ENCODE measurements around the gene UNC13A. TPM values are rescaled to one million over a fixed set of nuclear protein-coding genes. Genes with fewer than 3 reads are reported as not detected.
"Not testable (repeated sequence)": the region's sequence is repeated elsewhere in the genome, so short reads cannot be mapped to it uniquely, and the experiment has no call there.

UNC13A gene
- polyA plus RNA-seq, 1 donor: 0.10 TPM

DNA sequence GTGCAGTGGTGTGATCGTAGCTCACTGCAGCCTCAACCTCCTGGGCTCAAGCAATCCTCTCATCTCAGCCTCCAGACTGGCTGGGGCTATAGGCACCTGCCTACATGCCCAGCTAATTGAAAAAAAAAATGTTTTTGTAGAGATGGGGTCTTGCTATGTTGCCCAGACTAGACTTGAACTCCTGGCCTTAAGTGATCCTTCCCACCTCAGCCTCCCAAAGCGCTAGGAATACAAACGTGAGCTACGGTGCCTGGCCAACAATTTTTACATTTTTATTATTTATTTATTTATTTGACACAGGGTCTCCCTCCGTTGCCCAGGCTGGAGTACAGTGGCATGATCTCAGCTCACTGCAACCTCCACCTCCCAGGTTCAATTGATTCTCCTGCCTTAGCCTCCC lies 117.9 kb downstream of the UNC13A start:
- not testable (repeated sequence) for DNase-seq (ENCODE audit: low read depth)

DNA sequence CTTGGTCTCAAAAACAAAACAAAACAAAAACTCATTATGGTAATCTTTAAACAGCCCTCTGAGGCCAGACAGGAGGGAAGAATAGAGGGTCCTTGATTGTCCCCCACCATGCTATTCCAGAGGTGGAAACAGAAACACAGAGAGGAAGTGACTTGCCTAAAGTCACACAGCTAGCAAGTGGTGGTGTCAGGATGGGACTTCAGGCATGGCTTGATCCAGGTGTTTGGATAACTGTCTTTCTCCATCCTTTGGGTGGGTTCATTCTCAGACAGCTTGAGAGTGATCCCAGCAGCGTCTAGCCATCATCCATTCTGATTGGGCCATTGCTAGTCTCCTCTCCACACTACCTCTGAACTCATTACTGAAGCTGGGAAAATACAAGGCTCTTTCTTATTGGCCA lies 120.2 kb downstream of the UNC13A start:
- no peak for DNase-seq (ENCODE audit: low read depth)

DNA sequence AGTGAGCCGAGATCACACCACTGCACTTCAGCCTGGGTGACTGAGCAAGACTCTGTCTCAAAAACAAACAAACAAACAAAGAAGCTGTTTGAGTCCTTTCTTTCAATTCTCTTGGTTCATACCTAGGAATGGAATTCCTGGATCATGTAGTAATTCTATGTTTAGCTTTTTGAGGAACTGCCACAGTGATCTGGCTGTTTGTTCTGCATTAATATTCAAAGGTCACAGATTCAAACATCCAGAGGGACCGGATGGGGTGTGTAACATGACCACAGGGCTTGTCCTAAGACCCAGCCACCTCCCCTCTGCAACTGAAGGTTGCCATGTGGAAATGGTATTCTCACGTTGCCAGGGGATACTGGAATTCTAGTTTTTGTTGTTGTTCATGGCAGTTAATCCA lies 122.5 kb downstream of the UNC13A start:
- no peak for DNase-seq (ENCODE audit: low read depth)

DNA sequence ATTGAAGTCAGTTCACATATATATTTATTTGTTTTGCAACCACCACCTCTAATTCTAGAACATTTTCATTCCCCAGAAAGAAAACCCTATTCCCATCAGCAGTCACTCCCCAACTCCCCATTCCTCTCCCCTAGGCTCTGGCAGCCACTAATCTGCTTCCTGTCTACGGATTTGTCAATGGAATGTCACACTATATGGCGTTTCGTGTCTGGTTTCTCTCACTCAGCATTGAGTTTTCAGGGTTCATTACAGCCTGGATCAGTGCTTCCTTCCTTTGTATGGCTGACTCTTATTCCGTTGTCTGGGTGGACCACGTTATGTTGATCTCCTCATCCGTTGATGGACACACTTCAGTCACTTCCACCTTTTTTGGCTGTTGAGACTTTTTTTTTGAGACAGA lies 123.4 kb downstream of the UNC13A start:
- DNase-seq (ENCODE audit: low read depth): no peak

DNA sequence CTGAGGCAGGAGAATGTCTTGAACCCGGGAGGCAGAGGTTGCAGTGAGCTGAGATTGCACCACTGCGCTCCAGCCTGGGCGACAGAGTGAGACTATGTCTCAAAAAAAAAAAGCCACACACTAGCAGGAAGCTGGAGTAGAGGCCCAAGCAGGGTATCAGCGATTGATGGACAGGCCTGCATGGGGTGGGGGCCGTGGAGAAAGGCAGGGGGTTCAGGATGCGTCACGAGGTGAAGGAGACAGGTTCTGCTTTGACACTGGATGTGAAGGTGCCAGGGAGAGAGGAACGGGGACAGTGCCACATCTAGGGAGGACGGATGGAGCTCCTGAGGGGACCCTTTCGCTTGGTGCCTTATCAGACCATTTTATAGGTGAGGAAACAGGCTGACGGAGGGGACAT lies 125.6 kb downstream of the UNC13A start:
- DNase-seq (ENCODE audit: low read depth): no peak

DNA sequence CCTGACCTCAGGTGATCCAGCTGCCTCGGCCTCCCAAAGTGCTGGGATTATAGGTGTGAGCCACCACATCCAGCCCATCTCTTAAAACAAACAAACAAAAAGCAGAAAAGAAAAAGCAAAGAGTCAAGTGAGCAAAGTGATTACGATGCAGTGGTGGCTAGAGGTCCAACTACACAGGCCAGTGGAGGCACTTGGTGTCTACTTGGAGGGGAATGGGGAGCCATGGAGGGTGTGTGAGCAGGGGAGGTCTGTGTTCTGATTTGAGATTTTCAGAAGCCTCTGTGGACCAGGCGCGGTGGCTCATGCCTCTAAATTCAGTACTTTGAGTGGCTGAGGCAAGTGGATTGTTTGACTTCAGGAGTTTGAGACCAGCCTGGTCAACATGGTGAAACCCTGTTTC lies 126.1 kb downstream of the UNC13A start:
- no peak for DNase-seq (ENCODE audit: low read depth)

DNA sequence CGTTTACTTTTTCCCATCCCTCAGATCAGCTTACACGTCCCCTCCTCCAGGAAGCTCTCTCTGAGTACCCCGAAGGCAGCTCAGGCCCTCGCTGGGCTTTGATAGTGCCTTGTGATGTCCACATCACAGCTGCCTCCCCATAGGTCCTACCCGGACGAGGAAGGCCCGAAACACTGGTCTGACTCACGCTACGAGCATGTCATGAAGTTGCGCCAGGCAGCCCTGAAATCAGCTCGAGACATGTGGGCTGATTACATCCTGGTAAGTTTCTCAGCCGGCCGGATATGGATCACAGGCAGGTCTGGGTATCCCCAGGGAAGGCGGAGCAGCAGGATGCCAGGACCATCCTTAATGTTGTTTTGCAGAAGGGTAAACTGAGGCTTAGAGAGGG lies 128.0 kb downstream of the UNC13A start:
- no peak for DNase-seq (ENCODE audit: low read depth)

DNA sequence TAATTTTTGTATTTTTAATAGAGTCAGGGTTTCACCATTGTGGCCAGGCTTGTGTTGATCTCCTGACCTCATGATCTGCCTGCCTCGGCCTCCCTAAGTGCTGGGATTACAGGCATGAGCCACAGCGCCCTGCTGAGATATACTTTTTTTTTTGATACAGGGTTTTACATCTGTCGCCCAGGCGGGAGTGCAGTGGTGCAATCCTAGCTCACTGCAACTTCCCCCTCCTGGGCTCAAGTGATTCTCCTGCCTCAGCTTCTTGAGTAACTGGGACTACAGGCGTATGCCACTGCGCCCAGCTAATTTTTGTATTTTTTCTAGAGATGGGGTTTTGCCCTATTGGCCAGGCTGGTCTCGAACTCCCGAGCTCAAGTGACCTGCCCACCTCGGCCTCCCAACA lies 130.7 kb downstream of the UNC13A start:
- no peak for DNase-seq (ENCODE audit: low read depth)

DNA sequence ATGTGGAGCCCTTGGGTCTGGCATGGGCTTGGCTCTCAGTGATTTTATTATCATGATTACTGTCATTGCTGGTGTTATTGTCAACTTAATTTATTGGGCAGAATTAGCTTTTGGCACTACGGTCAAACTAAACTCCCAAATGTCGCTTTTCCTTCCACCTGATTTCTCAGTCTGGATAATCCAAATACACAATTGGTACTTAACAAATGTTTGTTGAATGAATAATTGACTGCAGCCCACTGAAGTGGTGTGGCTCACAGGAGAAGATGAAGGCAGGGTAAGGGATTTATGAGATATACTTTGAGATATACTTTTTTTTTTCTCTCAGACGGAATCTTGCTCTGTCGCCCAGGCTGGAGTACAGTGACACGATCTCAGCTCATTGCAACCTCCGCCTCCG lies 131.2 kb downstream of the UNC13A start:
- no peak for DNase-seq (ENCODE audit: low read depth)

DNA sequence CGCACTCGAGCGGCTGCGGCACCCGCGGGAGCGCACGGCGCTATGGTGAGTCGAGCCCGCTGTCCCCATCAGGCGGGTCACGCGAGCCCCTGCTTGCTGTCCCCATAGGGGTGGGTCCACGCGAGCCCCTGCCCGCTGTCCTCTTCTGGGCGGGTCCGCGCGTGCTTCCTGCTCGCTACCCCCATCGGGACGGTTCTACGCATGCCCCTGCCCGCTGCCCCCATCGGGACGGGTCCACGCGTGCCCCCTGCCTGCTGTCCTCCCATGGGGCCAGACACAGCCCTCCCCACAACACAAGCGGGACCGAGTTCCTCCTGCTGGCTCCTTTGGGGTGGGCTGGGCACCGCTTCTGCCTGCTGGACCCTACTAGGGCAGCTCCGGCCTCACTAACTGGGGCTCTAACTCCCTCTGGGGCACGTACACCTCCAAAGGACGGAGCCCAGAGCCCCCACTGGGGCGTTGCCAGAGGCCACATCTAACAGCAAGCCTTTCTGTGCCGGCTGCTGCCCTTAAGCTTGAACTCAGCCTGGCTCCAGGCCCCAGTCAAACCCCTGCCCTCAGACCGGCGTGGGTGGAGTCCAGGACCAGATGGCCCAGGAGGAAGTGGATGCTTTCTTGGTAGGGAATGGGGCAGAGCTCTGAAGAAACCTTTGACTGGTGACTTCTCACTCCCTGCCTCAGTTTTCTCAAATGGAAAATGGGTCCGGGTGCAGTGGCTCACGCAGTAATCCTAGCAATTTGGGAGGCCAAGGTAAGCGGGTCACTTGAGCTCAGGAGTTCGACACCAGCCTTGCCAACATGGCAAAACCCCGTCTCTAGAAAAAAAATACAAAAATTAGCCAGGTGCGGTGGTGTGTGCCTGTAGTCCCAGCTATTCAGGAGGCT lies 132.0 kb downstream of the UNC13A start:
- DNase-seq (ENCODE audit: low read depth): no peak

DNA sequence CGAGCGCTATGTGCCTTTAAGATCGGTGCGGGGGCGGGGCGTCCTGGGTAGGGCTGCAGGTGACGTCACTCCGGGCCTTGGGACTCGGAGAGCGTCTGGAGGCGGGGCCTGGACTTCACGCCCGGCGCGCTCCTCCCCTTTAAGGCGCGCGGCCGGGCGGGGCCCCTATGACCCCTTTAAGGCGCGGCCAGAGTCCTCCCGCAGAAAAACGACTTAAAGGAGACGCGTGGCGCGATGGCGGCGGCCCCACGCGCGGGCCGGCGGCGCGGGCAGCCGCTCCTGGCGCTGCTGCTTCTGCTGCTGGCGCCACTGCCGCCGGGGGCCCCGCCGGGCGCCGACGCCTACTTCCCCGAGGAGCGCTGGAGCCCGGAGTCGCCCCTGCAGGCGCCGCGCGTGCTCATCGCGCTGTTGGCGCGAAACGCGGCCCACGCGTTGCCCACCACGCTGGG lies 132.7 kb downstream of the UNC13A start, which contains the start of gene COLGALT1:
Gene COLGALT1, plus strand, starts transcription at position 170 of the 449 bp plus-strand sequence. Its CDS starts 65 bp downstream, at position 235.
- DNase-seq (ENCODE audit: low read depth): peak; percentile 81

DNA sequence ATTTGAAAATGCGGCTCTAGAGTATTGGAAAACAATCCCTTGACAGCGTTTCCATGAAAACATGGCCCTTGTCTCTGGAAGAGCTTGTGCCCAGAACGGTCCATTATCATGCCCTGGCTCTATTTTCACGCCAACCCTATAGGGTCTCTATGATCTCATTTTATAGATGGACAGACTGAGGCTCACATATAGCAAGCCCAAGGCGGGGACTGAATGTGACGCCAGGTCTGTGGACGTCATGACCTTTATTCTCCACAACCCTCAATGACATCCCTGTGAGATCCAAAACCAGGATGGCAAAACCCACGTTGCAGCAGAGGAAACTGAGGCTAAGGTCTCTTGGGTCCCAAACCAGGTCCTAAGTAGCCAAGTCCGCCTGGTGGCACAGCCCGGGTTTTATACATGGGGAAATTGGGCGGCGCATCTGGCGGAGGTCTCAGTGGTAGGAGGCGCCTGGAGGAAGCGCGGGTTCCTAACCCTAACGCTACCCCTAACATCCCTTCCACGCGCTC lies 133.1 kb downstream of the UNC13A start:
- DNase-seq (ENCODE audit: low read depth): no peak

DNA sequence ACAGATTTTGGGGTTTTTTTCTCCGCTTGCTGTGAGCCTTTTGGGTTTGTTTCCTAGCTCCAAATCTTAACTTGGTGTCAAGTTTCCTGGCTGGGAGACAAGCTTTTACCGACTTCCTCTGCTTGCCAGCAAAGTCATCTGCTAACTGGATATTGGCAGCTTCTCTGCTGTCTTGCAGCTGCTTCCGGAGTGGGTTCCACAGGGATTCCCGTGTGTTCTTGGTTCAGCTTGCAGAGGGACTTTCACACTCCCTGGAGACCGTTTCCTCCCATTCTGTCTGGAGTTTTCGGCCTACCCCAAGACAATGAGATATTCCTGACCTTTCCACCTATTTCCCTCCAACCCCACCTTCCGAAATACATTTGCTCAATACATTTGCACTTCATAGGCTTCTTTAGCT lies 134.9 kb downstream of the UNC13A start:
- peak; percentile 90 for DNase-seq (ENCODE audit: low read depth)

DNA sequence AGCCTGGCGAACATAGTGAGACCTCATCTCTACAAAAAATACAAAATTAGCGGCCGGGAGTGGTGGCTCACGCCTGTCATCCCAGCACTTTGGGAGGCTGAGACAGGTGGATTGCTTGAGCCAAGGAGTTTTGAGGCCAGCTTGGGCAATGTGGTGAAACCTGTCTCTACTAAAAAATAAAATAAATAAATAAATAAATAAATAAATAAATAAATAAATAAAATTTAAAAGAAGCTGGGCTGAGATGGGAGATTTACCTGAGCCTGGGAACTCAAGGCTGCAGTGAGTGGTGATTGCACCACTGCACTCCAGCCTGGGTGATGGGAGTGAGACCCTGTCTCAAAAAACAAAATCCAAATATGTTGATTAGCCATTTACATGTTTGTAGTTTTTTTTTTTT lies 135.4 kb downstream of the UNC13A start:
- DNase-seq (ENCODE audit: low read depth): not testable (repeated sequence)

Other genes with a start within 250 kb of the UNC13A start
- 1.3 TPM for gene TMEM221, start 239.7 kb downstream of the UNC13A start, polyA plus RNA-seq (ENCODE audit: insufficient read length)
- gene NXNL1, start 227.4 kb downstream of the UNC13A start, polyA plus RNA-seq (ENCODE audit: insufficient read length): not detected
- gene SLC27A1, start 217.8 kb downstream of the UNC13A start, polyA plus RNA-seq (ENCODE audit: insufficient read length): 18.9 TPM
- gene PGLS, start 176.7 kb downstream of the UNC13A start, polyA plus RNA-seq (ENCODE audit: insufficient read length): 49.5 TPM
- gene COLGALT1, start 132.7 kb downstream of the UNC13A start, polyA plus RNA-seq (ENCODE audit: insufficient read length): 67.4 TPM
- 28.4 TPM for gene MAP1S, start 31.1 kb upstream of the UNC13A start, polyA plus RNA-seq (ENCODE audit: insufficient read length)
- gene FCHO1, start 63.1 kb upstream of the UNC13A start, polyA plus RNA-seq (ENCODE audit: insufficient read length): 0.83 TPM
- not detected for gene B3GNT3, start 106.8 kb upstream of the UNC13A start, polyA plus RNA-seq (ENCODE audit: insufficient read length)
- gene INSL3, start 133.2 kb upstream of the UNC13A start, polyA plus RNA-seq (ENCODE audit: insufficient read length): not detected
- 1.9 TPM for gene JAK3, start 159.6 kb upstream of the UNC13A start, polyA plus RNA-seq (ENCODE audit: insufficient read length)
- gene RPL18A, start 171.6 kb upstream of the UNC13A start, polyA plus RNA-seq (ENCODE audit: insufficient read length): 2,721 TPM
- not detected for gene SLC5A5, start 183.6 kb upstream of the UNC13A start, polyA plus RNA-seq (ENCODE audit: insufficient read length)
- gene CCDC124, start 244.7 kb upstream of the UNC13A start, polyA plus RNA-seq (ENCODE audit: insufficient read length): 54.8 TPM

Data from forelimb muscle (tissue), 1 donor.